Fibroblast of skin of back (primary cell): ENCODE results near the gene ACER1. TPM values are rescaled to one million over a fixed set of nuclear protein-coding genes. Genes with fewer than 3 reads are reported as not detected.
"Not testable (repeated sequence)": the region's sequence is repeated elsewhere in the genome, so short reads cannot be mapped to it uniquely, and the experiment has no call there.

Experiments used
- DNase-seq: peaks from one replicate; pipeline ENCODE4 v3.0.0-alpha.2; 2013
- polyA plus RNA-seq, 2 experiments: library from polyadenylated mRNA; unstranded; fragments of 120-200 nt; gene quantifications; one replicate each; pipeline ENCODE4 v1.2.1, GENCODE V29; 2013; ENCODE audit not compliant: insufficient read length in 2 of 2

ACER1 gene
- polyA plus RNA-seq (2013, experiment 1 of 2; ENCODE audit: insufficient read length) = not detected
- not detected for polyA plus RNA-seq (2013, experiment 2 of 2; ENCODE audit: insufficient read length)

- no peak for DNase-seq
These were observed at the start of gene ACER1 for GRCh38 chr19:6333439-6333838. Gene ACER1 (minus strand): TSS chr19:6333612. CDS start chr19:6333551, 61 bp downstream.

DNA sequence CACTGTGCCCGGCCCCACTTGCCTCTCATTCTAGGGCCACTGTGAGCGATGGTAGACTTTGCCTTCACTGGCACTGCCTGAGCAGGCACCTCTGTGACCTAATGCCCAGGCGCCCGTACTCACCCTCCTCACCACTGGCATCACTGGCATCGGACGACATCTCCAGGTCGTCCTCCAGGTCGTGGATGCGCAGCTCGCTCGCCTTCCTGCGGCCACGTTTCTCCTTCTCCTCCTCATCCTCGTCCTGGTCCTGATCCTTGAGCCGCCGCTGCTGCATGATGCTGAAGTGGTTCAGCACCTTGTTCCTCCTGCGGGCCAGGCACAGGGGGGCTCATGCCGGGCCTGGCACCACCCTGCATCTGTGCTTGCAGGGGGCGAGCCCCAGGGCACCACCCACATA is 49.8 kb upstream of the ACER1 start:
- DNase-seq = no peak

DNA sequence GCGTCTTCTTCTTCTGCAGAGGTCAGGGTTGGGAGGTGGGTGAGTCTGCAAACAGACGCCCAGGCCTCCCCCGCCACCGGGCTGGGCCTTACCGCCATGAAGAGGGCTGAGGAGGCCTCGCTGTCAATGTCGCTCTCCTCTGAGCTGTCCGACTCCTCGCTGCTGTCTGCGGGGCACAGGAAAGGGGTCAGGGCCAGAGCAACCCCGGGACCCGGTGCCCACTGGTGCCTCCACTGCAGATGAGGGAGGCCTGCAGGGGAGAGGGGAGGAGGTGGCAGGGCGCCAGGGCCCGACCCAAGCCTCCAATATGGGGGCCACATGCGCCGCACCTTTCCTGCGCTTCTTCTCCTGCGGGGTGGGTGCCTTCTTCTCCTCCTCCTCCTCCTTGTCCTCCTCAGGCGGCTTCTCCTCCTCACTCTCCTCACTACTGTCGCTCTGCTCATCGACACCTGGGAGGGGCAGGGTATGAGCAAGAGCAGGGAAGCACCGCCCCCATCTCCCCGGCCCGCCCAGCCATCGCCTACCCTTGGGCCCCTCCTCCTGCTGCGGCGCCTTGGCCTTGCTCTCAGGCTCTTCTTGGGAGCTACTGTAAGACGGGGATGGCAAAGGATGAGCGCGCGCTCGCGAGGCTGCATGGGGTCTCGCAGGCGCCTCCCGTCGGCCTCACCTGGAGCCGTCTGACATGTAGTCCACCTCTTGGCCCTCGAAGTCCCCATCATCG is 47.8 kb upstream of the ACER1 start:
- no peak for DNase-seq

GRCh38 chr19:6379744-6380143 is 46.3 kb upstream of the ACER1 start:
- no peak for DNase-seq

DNA sequence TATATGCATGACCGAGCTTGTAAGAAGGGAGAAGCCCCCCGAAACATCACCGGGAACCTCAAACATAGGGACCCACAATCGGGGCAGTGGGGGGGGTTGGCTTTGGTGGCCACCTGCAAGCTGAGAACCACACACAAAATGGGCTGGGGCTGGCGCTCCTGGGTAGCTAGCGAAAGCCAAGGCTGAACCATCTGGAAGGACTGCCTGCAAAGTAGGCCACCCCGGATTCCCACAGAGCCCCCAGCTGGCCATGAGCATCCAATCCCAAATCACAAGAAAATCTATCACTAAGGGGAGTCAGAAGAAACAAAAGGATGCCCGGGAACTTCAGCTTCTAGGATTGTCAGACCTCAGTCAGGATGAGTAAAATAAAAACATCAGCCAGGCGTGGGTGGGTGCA is 45.1 kb upstream of the ACER1 start:
- no peak for DNase-seq

DNA sequence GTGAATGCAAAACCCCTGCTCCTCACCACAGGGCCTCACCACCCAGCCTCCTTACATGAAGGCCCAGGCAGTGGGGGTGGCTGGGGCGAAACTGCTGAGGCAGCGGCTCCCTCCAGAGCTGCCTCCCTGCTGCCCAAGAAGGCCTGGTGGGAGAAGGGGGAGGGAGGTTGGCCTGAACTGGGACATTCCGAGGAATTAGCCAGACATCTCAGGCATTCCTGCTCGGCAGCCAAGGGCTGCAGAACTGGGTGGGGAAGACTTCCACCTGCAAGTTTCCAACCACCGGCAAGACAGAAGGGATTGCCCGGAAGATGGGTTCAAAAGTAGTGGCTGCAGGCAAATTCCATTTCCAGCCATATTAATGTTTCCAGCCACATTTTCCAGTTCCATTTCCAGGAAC is 44.6 kb upstream of the ACER1 start:
- DNase-seq = peak; percentile 74

GRCh38 chr19:6376512-6377190 is 43.2 kb upstream of the ACER1 start:
- DNase-seq = no peak

DNA sequence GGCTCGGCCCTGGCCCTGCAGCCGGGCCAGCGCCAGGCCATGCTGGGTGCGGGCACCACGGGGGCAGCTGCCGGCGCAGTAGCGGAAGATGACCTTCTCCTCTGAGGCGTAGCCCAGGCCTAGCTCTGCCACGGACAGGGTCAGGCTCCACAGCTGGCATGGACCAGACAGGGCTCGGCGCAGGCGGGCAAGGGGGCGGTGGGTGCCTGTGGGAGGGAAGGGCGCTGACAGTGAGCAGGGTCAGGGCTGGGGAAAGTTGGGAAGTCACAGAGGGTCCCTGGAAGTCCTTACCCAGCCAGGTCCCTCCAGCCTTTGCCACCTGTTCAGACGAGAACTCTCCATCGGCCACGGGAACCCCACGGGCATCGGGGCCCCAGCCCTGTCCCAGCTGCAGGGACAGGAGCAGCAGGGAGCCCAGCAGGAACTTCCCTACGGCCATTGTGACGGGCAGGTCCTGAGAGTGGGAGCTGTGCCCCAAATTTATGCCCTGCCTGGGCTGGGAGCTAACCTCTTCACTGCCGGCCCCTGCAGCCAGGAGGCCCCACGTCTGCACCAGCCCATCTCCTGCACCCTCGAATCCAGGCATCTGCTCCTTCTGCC is 42.1 kb upstream of the ACER1 start, which contains the start of gene PSPN:
PSPN (minus strand) TSS at position 523 of the 600 bp plus-strand sequence; CDS start at position 439, 84 bp downstream.
- no peak for DNase-seq

DNA sequence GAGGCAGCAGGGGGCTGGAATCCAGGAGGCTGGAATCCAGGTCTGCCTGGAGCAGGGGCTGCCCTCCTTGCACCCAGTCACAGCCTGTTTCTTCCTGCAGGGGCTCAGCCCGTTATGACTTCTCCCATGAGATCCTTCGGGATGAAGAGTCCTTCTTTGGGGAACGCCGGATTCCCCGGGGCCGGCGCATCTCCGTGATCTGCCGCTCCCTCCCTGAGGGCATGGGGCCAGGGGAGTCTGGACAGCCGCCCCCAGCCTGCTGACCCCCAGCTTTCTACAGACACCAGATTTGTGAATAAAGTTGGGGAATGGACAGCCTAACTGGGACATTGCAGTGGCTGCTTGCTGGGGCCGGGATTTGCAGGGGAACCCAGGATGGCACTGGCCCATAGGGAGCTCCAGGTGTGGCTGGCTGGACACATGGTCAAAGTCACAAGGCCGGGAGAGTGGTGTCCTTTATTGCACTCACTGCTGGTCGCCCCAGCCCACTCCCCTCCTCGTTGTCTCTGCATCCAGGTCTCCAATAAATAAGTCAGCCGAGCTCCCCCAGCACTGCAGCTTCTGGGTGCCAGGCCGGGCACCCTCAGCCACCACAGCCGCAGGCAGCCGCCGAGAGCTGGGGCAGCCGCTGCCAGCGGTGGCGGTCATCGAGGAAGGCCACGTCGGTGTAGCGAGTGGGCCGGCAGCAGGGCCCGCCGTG is 41.4 kb upstream of the ACER1 start:
- no peak for DNase-seq

DNA sequence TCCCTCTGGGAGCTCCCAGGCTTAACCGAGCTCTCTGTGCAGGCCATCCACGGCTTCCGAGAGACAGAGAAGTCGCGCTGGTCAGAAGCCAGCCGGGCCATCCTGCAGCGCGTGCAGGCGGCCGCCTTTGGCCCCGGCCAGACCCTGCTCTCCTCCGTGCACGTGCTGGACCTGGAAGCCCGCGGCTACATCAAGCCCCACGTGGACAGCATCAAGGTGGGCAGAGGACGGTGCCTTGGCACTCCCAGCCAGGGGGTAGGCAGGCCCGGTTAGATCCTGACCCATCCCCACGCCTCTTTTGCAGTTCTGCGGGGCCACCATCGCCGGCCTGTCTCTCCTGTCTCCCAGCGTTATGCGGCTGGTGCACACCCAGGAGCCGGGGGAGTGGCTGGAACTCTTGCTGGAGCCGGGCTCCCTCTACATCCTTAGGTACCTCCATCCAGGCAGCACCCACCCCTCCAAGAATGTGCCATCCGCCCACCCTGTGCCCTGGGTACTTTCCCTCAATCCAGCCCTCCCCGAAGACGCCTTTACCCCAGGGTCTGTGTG is 40.8 kb upstream of the ACER1 start:
- DNase-seq = no peak

- no peak for DNase-seq
These were observed 40.3 kb upstream of the ACER1 start for GRCh38 chr19:6373813-6374108.

DNA sequence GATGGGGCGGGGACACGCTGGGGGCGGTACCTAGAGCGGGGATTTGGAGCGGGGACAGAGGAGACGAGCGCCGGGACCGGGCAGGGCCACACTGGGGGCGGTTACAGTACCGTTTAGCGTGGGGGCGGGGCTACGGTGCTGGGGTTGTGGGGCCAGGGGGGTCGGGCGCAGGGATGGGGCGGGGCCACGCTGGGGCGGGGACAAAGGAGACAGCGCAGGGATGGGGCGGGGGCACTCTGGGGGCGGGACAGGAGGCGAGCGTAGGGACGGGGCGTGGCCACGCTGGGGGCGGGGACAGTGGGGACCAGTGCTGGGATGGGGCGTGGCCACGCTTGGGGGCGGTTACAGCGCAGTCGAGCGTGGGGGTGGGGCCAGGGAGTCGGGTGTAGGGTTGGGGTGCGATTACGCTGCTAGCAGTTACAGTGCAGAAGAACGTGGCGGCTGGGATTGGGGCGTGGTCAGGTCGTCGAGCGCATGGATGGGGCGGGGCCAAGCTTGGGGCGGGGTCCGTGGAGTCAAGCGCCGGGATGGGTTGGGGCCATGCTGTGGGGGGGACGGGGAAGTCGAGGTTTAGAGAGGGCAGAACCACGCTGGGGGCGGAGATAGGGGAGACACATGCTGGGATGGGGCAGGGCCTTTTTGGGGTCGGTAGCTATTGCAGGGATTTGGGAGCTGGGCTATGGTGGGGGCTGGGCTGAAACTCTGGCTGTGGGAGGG is 39.8 kb upstream of the ACER1 start:
- DNase-seq = peak; percentile 96

- DNase-seq = peak; percentile 100
These were observed 39.2 kb upstream of the ACER1 start, which contains the start of gene ALKBH7 for GRCh38 chr19:6372594-6373095. Gene ALKBH7 (plus strand): TSS chr19:6372794. CDS start chr19:6372821, 27 bp downstream.

DNA sequence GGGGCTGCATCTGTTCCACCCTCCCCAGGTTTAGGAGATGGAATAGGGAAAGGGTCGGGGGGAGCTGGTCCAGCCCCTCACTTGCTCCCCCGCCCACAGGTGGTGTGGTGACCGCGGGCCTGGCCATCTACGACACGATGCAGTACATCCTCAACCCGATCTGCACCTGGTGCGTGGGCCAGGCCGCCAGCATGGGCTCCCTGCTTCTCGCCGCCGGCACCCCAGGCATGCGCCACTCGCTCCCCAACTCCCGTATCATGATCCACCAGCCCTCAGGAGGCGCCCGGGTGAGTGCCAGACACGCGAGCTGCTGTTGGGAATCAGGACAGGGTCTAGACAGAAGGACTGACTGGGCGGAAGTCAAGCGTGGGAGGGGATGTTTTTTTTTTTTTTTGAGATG is 30.9 kb upstream of the ACER1 start:
- DNase-seq = no peak

DNA sequence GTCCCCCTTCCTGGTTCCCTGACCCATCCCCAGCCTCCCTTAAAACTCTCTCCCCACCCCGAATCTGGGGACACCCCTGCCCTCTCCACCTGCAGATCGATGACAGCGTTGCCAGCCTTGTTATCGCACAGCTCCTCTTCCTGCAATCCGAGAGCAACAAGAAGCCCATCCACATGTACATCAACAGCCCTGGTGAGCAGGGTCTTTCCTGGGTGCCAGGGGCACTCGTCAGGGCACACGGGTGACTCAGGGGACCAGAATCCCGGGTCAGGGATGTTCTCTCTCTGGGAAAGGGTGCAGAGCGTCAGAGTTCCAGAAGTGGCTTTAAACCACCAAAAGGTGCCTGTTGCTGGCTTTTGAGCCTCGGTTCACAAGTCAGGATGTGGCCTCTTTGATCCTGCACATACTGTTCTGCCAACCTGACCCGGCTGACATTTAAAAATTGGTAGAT is 29.0 kb upstream of the ACER1 start:
- peak; percentile 9 for DNase-seq

- DNase-seq = no peak
These were observed 28.6 kb upstream of the ACER1 start for GRCh38 chr19:6362027-6362350.

DNA sequence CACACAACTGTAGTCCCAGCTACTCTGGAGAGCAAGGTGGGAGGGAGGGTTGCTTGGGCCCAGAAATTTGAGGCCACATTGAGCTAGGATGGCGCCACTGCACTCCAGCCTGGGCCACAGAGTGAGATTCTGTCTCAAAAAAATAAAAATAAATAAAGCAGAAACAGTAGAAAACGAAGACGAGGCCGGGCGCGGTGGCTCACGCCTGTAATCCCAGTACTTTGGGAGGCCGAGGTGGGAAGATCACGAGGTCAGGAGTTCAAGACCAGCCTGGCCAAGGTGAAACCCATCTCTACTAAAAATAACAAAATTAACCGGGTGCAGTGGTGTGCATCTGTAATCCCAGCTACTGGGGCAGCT is 27.4 kb upstream of the ACER1 start:
- not testable (repeated sequence) for DNase-seq

DNA sequence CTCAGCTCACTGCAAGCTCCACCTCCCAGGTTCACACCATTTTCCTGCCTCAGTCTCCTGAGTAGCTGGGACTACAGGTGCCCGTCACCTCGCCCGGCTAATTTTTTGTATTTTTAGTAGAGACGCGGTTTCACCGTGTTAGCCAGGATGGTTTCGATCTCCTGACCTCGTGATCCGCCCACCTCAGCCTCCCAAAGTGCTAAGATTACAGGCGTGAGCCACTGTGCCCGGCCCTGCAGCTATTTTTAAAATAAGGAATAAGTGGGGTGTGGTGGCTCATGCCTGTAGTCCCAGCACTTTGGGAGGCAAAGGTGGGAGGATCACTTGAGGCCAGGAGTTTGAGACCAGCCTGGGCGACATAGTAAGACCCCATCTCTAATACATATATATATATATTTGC is 27.0 kb upstream of the ACER1 start:
- DNase-seq = not testable (repeated sequence)

DNA sequence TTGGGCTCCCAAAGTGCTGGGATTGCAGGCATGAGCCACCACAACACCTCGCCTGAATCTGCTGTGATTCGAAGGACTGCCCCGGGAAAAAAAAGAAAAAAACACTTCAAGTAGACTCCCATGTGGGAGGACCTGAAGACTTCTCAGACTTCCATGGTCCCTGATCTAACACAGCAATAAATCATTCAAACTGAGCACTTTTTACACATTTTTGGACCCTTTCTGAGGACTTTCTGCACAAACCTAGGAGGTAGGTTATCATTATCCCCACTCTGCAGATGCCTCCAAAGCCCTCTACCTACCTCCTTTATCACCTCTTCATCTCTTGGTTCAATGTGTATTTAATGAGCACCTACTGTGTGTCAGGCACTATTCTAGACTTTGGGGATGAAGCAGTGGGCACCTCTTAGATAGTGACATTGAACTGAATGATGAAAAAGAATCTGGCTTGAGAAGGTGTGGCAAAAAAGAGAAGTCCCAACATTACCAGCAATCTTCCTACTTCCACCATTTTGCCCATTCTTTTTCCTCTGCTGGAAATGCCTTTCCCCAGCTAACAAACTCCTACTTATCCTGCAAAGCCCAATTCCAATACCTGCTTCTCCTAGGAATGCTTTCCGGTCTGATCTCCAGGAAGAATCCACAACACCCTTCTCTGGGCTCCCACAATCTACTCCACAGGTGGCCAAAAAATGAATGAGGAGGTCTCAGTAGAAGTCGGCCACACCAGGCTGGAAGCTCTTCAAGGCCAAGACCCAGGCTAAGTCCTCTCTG is 26.3 kb upstream of the ACER1 start:
- DNase-seq = no peak

- DNase-seq = no peak
These were observed 24.6 kb upstream of the ACER1 start for GRCh38 chr19:6358003-6358402.

DNA sequence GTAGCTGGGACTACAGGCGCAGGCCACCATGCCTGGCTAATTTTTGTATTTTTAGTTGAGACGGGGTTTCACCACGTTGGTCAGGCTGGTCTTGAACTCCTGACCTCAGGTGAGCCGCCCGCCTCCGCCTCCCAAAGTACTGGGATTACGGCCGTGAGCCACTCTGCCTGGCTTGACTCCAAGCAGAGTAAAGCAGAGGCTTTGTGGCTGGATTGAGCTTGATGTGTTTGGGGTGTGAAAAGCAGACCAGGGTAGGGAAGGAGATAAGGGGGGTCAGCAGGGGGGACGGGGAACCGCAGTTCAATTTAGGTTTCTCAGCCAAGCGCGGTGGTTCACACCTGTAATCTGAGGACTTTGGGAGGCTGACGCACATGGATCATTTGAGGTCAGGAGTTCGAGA is 23.8 kb upstream of the ACER1 start:
- no peak for DNase-seq
